NOMO-1 treated with DMSO at 0.1 percent for 48 hours (cell line): ENCODE data around the gene RAI14.
"Not testable (repeated sequence)": the region's sequence is repeated elsewhere in the genome, so short reads cannot be mapped to it uniquely, and the experiment has no call there.

ENCODE experiments used
- DNase-seq: peaks from one replicate; lab custom pipeline; 2025; ENCODE audit not compliant: unreplicated experiment; lab: John Stamatoyannopoulos, UW

Gene RAI14

DNA sequence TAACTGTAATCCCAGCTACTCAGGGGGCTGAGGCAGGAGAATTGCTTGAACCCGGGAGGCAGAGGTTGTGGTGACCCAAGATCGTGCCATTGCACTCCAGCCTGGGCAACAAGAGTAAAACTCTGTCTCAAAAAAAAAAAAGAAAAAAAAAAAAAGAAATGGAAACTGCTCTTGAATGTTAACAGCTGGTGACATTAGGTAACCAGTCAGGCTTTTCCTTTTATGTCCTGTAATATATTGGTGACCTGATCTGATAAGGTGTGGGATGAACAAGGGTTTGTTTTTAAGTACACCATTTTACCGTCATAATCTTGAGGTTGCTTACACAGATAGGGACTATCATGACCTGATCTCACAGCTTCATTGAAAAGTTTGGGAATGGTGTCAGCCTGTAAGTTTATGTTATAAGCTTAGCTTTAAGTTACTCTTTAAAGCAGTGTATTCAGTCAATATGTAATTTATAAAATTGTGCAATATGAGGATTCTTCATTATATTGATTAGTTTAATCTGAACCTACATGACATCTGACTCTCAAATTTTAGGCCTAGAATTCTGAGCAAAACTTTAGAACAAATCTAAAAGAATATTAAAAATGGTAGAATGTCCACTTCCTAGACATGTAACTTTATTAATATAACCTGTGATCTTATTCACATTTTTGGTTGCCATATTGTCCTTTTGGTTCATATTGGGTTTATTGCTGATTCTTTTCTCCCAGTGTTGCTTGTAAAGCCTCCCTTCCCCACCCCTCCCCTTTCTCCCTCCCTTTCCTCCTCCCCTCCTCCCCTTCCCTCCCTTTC lies 41.4 kb downstream of the RAI14 start:
- DNase-seq: no peak

DNA sequence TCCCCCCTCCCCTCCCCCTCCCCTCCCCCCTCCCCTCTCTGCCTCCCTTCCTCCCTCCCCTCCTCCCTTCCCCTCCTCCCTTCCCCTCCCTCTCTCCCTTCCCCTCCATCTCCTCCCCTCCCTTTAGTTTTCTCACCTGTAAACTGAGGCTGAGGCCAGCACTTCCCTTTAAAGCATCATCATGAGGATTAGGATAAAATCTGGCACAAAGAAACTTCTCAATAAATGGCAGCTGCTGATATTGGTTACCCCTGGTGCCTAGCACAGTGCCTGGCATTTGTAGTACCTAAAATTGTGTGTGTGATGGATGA lies 41.9 kb downstream of the RAI14 start:
- DNase-seq: no peak

DNA sequence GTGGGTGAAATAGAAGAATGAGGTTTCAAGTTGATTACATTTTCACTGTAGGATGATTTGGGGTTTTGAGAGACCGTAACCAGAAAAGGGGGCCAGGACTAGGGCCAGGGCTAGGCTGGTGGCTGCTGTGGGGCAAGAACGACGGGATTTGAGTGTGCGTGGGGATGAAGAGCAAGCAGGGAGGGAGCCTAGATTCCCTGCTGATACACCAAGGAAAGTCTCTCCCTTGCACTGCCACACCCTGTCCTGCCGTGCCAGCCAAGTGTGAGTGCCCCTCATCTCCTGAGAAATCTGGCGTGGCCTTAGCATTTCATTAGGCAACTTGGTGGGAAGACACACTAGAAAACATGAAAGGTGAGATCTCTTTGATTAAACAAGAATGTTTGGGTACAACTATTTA lies 42.6 kb downstream of the RAI14 start:
- no peak for DNase-seq

DNA sequence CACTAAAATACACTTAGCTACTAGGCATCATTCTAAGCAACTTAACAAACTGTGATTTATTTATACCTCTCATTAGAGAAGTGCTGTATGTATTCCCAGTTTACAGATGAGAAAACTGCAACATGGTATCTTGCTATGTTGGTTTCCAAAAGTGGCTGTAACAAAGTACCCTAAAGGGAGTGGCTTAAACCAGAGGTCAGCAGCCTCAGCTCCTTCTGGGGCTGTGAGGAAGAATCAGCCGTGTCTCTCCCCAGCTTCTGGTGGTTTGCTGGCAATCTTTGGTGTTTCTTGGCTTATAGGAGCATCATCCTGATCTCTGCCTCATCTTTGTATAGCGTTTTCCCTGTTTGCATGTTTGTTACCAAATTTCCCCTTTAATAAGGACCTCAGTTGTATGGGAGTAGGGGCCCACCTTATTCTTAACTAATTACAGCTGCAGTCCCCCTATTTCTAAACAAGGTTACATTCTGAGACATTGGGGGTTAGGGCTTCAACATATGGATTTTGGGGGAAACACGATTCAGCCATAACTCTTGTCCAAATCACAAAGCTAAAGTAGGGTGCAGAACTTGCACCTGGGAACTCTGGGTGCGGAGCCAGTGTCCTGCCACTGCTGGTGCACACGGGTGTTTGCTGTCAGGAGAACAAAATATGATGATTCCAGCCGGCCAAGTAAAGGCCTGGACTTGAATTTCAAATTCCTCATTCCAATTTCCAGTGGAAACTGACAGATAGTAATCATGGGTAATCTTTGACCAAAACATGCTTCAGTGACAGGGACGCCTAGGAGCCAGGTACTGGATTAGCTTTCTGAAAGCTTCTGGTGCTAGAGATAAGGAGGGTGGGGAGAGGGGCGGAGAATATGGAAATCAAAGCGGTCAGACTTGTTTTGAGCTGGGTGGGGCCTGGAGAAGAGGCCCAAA lies 43.3 kb downstream of the RAI14 start:
- no peak for DNase-seq

DNA sequence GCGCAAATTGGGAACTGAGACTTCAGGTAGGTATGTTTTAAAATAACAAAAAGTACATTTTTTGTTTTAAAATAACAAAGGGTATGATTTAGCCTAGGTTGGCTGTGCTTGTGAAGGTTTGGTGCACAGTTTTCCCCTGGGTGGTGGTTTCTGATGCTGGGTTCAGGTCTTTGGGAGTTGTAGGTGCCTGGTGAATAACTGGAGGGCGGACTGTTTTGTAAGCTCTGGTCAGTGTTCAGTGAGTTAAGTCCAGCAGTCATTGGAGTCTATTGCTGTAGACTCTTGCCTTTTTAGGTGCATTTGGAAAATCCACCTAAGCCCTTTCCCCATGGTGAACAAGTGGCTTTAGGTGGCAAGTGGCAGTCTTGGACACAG lies 43.9 kb downstream of the RAI14 start:
- DNase-seq: no peak

DNA sequence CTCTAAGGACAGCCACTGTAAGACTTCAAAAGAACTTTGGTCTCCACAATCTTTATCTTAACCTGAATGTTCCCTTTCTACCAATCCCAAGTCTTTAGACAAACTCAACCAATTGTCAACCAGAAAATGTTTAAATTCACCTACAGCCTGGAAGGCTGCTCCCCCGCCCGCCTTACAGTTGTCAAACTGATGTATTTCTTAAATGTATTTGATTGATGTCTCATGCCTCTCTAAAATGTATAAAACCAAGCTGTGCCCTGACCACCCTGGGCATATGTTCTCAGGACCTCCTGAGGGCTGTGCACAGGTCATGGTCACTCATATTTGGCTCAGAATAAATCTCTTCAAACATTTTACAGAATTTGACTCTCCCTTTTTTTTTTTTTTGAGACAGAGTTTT lies 45.3 kb downstream of the RAI14 start:
- DNase-seq: not testable (repeated sequence)

DNA sequence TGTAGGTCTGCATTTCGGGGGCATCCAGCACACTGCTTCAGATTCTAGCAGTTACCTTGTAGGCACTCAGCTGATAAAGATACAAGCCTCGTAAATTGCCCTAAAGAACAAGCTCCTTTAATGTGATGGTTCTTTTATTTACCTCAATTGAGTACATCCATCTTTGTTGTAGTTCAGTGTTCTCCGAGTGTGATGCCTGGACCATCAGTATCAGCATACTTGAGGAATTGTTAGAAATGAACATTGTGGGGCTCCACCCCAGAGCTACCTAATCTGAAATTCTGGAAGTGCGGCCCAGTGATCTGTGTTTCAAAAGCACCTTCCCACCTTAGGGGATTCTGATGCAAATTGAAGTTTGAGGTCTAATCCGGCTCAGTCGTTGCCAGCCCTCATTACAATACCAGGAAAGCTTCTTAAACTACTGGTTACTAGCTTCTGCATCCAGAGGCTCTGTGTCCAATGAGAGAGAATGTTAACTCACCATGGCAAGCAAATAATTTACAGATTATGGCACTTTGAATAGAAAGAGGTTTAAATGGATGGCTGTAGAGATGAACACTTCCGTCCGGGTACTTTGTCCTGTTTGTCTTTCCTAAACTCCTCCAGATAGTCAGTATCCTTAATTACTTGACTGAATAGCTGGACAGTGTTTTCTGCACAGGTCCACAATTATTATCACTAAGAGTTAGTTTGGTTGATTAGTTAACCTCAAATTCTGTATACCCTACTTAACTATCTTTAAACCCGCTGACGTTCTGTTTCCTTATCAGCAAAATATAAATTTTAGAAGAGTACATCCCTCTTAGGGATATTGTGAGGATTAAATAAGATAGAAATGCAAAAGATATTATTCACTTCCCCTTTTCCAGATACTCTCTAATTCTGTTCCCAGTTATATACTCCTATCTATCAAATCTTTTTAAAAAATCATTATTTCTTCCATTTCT lies 47.9 kb downstream of the RAI14 start:
- no peak for DNase-seq

DNA sequence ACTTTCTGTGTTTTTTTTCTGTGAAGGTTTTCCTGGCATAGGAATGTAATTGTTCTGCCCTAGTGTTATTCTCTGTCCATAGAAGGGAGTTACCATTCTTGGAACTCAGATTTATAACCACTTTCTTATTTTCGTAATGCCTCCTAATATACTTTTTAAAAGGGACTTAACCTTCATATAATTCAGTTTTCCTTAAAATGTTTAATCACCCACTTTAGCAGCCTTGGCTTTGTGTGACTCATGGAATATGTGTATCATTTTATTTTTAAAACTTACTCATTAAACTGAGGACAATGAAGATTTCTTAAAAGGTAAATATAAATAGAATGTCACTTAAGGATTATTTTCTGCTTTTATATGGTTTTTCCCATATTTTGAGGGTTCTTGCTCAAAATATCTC lies 50.0 kb downstream of the RAI14 start:
- DNase-seq: no peak

DNA sequence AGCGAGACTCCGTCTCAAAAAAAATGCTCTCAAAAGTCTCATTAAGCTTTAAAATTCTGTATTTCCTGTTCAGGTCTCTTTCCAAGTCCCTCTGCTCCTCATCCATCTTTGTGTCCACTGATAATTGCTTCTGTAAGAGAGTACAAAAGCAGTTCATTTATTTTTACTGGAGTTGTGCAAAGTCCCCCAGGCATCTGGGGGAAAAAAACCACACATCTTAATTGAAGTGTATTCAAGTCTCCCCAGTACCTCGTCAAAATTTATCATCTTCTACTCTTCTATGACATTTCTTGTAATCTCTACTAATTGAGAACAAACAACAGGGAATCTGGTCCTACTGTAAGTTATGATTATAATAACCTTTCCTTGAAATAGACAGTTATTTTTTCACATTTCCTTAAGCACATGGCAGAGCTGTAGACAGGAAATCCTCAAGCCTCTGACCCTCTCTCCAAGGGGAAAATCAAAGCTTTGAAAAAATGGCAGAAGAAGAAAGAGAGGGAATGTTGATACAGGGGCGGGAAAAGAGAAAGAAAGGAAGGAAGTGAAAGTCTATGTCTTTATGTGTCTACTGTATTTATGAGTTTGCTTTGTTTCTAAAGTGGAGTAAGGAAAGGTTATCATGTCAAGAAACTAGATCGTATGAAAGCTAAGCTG lies 51.5 kb downstream of the RAI14 start:
- no peak for DNase-seq

DNA sequence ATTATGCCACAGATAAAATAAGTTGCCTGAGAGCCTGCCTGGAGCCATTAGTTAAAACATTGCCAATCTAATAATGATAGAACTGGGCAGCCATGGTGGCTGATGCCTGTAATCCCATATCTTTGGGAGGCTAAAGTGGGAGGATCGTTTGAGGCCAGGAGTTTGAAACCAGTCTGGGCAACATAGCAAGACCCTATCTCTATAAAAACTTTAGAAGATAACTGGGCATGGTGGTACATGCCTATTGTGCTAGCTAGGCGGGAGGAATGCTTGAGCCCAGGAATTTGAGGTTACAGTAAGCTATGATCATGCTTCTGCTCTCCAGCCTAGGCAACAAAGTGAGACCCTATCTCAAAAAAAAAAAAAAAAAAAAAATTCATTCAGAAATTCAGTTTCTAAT lies 52.6 kb downstream of the RAI14 start:
- DNase-seq: no peak

DNA sequence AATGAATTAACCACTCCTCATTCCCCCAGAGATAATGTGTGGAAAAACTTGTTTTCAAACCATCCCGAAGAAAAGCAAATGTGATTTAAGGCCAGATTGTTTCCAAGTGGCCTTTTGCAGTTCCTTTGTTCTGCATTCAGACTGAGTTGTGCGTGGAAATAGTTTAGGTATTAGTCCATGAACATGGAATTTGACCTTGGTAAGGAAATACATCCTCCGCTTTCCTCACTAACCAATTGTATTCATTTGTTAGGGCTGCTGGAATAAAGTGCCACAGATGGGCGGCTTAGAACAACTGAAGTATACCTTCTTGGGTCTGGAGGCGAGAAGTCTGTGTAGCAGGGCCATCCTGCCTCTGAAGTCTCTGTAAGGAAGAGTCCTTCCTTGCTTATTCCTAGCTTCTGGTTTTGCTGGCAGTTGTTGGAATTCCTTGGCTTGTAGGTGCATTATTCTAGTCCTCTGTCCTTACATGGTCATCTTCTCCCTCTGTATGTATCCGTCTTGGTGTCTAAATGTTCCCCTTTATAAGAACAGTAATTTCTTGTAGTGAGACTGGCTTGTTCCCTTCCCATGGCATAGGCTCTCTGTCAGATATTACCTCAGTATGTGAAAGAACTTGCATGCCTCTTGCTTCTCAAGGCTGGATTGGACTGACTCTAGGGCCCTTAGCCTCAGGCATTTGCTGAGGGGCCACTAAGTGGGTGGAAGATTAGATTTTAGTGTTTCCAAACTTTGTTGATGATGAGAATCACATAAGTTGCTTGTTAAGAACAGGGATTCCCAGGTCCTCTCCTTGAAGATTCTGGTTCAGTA lies 53.9 kb downstream of the RAI14 start:
- no peak for DNase-seq

DNA sequence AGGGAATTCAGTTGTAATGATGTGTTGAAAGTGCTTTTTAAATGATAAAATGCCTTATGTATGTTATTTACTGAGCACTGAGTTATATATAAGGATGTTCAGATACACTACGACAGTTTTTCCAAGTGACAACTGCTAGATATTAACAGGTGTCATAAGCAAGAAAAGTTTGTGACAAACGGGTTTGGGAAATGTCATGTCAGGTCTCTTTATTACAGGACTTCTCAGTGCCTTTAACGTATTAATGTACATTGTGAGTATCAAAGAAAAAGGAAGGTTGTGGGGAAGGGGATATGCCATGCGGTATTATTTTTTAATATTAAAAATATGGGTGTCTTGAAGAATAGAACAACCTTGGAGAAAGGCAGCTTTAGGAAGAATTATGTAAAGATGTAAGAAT lies 56.4 kb downstream of the RAI14 start:
- DNase-seq: no peak

DNA sequence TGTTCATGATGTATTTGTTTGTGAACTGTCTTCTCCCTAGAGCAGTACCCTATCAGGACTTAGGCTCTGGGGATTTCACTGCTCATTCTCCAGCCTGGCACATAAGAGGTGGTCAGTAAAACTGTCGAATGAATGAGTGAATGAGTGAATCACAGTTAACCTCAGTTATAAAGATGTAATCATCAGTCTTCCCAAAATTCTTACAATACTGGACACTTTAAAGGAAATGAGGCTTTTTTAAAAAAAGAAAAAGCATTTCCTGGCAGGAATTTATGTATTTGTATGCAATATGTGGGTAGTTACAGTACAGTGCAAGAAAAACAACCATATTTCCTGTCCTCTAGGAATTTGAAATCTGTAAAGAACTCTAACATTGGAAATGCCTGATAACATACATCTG lies 59.6 kb downstream of the RAI14 start:
- DNase-seq: no peak

DNA sequence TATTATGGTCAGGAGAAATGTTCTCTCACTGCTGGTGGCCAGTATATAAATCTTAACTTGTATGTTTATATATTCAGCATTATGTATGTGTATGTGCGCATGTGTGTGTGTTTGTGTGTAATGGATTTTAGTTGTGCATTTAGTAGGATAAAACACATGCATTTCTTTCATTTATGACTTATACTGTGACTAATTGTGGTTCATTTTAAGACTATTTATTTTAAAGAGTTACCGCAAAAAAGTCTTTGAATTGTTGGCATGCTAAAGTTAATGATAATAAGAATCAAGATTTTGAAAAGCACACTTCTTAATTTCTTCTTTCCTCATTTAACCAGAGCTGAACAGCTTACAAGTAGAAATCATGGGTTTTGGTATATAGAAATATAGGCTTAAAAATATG lies 60.9 kb downstream of the RAI14 start:
- DNase-seq: no peak

DNA sequence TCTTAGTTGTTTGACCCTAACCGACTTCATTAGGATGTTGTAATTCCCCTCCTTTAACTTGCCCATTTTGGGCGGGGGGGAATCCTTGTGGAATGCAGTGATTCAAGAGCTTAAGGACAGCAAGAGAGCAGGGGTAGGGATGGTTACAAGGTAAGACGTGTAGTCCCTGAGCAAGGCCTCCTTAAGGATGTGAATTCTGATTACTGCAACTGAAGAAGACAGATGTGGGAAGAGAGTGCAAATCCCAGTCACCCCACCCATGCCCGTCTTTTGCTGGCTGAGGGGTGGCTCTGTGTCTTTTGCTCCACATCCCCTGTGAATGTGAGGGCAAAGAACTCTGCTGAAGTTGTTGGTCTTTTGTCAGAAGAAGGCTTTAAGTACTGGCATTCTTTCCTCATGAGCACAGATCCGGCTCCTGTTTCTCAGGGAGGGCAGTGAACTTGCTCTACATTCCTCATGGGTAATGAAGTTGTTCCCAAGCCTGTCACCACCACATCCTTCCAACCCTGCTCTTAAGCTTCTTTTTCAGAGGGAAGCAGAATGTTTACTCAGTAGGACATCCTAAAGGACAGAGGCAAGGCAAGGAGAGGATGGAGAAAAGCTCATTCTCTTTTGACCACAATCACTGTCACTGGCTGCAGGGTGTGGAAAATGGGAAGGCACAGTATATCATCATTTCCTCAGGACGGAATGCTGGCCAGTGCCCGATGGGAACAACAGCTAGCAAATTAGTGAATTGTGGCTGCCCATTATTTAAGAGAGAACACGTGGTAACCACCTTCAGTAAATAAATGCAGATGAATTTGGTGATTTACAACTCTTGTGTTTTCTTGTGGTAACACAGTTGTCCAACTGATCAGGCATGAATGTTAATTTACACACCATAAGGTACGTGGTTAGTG lies 61.5 kb downstream of the RAI14 start:
- DNase-seq: no peak

DNA sequence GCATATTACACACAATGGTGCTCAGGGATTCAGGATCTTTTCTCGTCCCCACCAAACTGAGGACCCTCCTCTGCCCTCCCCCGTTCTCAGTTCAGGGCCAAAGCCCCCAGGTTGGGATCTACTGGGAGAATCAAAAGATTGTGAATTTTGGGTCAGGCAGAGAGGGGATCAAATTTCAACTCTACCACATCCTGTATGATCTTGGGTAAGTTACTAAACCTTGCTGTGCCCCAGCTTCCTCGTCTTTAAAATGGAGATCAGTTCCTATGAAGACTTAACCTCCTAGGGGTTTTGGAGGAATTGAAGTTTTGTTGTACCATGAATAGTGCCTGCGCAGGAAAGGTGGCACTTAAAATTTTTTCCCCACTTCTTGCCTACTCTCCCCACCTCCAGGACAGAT lies 62.4 kb downstream of the RAI14 start:
- no peak for DNase-seq

DNA sequence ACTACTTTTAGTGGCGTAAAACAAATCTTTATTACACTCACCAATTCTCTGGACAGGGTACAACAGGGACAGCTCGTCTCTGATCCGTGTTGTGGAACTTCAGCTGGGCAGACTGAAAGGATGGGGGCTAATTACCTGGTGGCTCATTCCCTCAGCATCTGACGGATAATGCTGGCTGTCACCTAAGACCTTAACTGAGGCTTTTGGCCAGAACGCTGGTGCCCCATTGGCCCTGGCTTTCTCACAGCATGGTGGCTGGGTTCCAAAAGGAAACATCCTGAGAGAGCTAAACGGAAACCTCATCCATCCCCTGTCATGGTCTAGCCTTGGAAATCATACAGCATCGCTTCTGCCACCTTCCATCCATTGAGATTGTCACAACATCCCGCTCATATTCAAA lies 62.9 kb downstream of the RAI14 start:
- DNase-seq: no peak

DNA sequence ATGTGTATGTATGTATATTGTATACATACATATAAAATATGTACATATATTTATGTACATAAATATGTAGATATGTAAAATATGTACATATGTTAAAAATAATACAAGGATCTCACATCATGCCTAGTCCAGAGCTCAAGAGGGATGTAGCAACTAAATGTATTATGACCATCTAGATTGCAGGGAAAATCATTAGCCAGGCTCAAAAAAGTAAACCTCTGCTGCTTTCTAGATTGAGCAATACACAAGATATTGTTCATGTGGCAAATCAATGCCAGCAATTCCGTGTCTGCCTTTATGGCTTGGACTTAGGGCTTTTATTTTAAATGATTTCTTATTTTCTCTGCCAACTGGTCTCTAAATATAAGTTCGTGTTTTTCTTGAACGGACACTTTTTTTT lies 65.2 kb downstream of the RAI14 start:
- DNase-seq: no peak

DNA sequence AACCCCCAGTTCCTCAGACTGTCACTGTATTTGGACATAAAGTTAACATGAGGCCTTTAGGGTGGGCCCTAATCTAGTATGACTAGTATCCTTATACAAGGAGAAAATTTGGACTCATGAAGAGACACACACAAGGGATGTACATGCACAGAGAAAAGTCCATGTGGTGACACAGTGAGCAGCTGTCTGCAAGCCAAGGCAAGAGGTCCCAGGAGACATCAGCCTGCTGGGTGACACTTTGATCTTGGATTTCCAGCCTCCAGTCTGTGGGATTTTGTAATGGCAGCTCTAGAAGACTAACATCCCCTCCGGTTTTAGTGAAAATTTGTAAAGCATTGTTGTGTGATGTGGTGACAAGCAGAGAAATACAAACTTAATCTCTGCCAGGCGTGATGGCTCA lies 66.1 kb downstream of the RAI14 start:
- no peak for DNase-seq
